Activated CD4-positive, alpha-beta T cell treated with anti-CD3 and anti-CD28 coated beads for 36 hours (primary cell): ENCODE results near the gene DDC. TPM values are rescaled to one million over a fixed set of nuclear protein-coding genes. Genes with fewer than 3 reads are reported as not detected.

Source experiments
- ATAC-seq: fragments of 200-7000 bp; cut with Tn5 transposase; one replicate; pipeline ENCODE4 v1.10.0; 2021; ENCODE audit warnings: mild to moderate bottlenecking, moderate library complexity
- CTCF ChIA-PET: fragments of 350-600 bp; sonication (Branson Sonifier 250); formaldehyde crosslinking; loops from one replicate; lab custom pipeline; 2021; ENCODE audit warnings: antibody characterized with exemption; lab: Charles Lee
- POLR2A ChIA-PET: fragments of 350-600 bp; sonication (Branson Sonifier 250); formaldehyde crosslinking; loops from one replicate; lab custom pipeline; 2021; ENCODE audit warnings: antibody characterized with exemption, inconsistent platforms; lab: Charles Lee
- DNase-seq: peaks from one replicate; pipeline ENCODE4 v3.0.0-alpha.2; 2020
- H3K27ac Mint-ChIP-seq: one replicate; pipeline ENCODE4 v1.8.0; 2021; ENCODE audit warnings: mixed read lengths
- H3K27me3 Mint-ChIP-seq: one replicate; pipeline ENCODE4 v1.8.0; 2021; ENCODE audit warnings: mixed read lengths
- H3K36me3 Mint-ChIP-seq: one replicate; pipeline ENCODE4 v1.8.0; 2021; ENCODE audit warnings: low read depth, mixed read lengths
- H3K4me1 Mint-ChIP-seq: one replicate; pipeline ENCODE4 v1.8.0; 2021; ENCODE audit warnings: mixed read lengths
- H3K4me3 Mint-ChIP-seq: one replicate; pipeline ENCODE4 v1.8.0; 2021; ENCODE audit warnings: mild to moderate bottlenecking, moderate library complexity, mixed read lengths
- H3K9me3 Mint-ChIP-seq: one replicate; pipeline ENCODE4 v1.8.0; 2021; ENCODE audit warnings: low read depth, mixed read lengths
- intact Hi-C, 2 experiments: fragments of 100-400 bp; cut with DNase I in 1 of 2; cut with micrococcal nuclease in 1 of 2; formaldehyde crosslinking; loops; one replicate each; pipeline versions ENCODE4 v1.14.2 to v1.15.1; 2022 to 2024; cut with DNase I, micrococcal nuclease
- total RNA-seq, 2 experiments: library from RNA; stranded (reverse); gene quantifications; one replicate each; pipeline ENCODE4 v1.2.3, GENCODE V29; 2021

DDC gene
- total RNA-seq, 2 experiments from 2014 or later = 0.28 to 0.53 TPM

DNA sequence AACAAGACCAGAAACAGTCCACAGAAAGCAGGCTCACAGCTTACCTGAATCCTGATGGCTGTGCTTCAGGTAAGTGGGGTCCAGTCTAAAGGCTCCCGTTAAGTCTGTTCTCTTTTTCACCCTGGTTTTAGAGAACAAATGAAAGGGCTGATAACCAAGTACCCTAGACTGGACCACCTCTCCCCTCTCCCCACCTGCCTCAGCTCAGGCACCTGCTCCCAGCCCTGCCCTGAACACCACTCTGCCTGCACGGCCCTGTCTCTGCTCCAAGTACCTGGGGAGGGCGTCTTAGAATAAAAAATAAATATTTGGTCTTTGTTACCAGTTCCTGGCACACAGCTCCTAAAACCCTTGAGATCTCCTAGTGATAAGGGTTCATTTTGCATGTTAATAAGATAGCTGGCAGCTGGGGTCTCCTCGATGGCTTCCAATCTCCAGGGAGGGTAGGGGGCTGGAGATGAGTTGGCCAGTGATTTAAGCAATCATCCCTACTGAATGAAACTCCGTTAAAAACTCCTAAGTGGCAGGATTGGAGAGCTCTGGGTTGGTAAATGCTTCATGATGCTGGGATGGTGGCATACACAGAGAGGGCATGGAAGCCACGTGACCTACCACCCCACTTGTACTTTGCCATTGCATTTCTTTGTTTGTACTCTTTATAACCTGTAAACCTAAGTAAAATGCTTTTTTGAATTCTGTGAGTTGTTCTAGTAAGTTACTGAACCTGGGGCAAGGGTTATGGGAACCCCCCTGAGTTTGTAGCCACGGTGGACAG, 85.3 kb downstream of the DDC start:
- H3K27me3 Mint-ChIP-seq = peaks cover 2% of the 10 kb centered on the region
- CTCF ChIA-PET = interaction anchor here (1.3 kb wide), 1 partner anchor 12 kb away, joined by 3 read pairs; no protein-coding TSS in a partner anchor
- DNase-seq = no peak

DNA sequence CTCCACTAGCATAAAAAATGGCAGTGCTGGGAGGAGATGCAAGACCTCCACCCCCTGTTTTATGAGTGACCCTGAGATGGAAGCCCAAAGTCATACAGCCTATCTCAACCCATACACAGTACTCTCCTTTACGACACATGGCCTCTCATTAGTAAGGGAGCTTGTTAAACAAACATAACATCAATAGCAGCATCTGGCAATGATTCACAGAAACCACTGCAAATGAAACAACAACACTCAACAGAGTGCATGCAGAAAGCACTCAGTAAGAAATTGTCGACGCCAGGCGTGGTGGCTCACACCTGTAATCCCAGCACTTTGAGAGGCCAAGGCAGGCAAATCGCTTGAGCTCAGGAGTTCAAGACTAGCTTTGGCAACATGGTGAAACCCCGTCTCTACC, 87.6 kb downstream of the DDC start:
- no peaks in the 10 kb centered on the region for H3K36me3 Mint-ChIP-seq
- H3K4me1 Mint-ChIP-seq = peaks cover 4% of the 10 kb centered on the region
- CTCF ChIA-PET = interaction anchor here (0.6 to 1.8 kb wide), 2 partner anchors 10 to 42 kb away, joined by 4 read pairs; no protein-coding TSS in a partner anchor
- H3K9me3 Mint-ChIP-seq = no peaks in the 10 kb centered on the region
- H3K27me3 Mint-ChIP-seq = peaks cover 2% of the 10 kb centered on the region
- H3K4me3 Mint-ChIP-seq = no peak overlapping the region
- ATAC-seq (no peak), DNase-seq (no peak)
- H3K27ac Mint-ChIP-seq = no peak overlapping the region
- intact Hi-C loops = no loop called here
- POLR2A ChIA-PET = no interaction called here

More for the DNA sequence above, 85.3 kb downstream of the DDC start:
- Mint-ChIP-seq H3K36me3 (no peaks in the 10 kb centered on the region), H3K4me3 (no peak overlapping the region), H3K4me1 (peaks cover under 1% of the 10 kb centered on the region), H3K9me3 (no peaks in the 10 kb centered on the region), H3K27ac (no peak overlapping the region)
- POLR2A ChIA-PET = no interaction called here
- intact Hi-C loops = no loop called here
- no peak for ATAC-seq

DNA sequence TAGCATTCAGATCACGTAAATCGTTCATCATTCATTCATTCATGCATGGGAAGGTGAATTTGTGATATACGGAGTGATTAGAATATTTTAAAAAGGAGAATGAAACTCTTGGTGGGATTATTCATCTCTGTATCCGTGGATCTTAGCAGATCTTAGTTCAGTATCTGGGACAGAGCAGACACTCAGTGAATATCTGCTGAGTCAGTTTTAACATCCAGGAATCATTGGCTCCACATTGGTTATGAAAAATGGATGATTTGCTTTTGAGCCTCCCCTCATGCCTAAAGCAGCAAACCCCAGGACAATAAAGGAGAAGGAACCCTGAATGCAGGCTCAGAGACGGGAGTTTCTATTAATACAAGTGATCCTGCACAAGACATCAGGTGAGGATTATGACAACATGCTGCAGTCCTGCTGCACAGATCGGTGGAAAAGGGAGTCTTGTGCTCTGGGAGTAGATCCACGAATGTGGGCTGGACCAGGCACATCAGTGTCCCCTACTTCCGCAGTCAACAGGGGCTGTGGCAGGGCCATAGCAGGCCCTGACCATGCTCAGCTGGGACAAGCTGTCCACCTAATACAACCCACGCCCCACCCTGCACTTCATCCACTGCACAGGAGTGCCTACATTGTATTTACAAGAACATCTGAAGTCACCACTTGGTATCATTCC, 88.1 kb downstream of the DDC start:
- ChIA-PET CTCF (interaction anchor here (0.5 to 1.8 kb wide), 2 partner anchors 10 to 782 kb away, joined by 3 to 4 read pairs; no protein-coding TSS in a partner anchor), POLR2A (no interaction called here)
- H3K27me3 Mint-ChIP-seq = peaks cover 2% of the 10 kb centered on the region
- no peak overlapping the region for H3K4me3 Mint-ChIP-seq
- intact Hi-C loops = no loop called here
- peaks cover 4% of the 10 kb centered on the region for H3K4me1 Mint-ChIP-seq
- ATAC-seq = no peak
- H3K27ac Mint-ChIP-seq = no peak overlapping the region
- no peaks in the 10 kb centered on the region for H3K9me3 Mint-ChIP-seq
- no peaks in the 10 kb centered on the region for H3K36me3 Mint-ChIP-seq
- no peak for DNase-seq

DNA sequence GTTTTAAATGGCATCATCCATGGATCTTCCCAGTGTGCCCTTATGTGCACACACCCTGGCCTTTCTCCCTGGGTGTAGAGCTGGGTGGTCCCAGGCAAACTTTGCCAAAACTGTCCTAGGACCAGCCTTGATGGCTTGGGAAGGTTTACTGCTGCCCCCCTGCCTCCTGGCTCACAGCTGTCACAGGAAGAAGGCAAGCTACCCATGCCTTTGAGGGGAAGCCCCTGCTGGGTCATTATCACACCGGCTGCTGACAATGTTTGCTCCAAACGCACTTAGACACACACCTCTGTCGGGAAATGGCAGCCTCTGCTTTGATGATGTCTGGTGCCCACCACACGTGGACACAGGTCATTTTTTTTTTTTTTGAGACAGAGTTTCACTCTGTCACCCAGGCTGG, 89.9 kb downstream of the DDC start:
- no peak overlapping the region for H3K27ac Mint-ChIP-seq
- no peaks in the 10 kb centered on the region for H3K9me3 Mint-ChIP-seq
- CTCF ChIA-PET = interaction anchor here (1.2 kb wide), 1 partner anchor 91 kb away, joined by 3 read pairs; no protein-coding TSS in a partner anchor
- no peak overlapping the region for H3K4me3 Mint-ChIP-seq
- peaks cover 2% of the 10 kb centered on the region for H3K27me3 Mint-ChIP-seq
- H3K36me3 Mint-ChIP-seq = no peaks in the 10 kb centered on the region
- H3K4me1 Mint-ChIP-seq = peaks cover 4% of the 10 kb centered on the region
- ATAC-seq (peak; percentile 80), DNase-seq (peak; percentile 39)
- intact Hi-C loops = no loop called here
- POLR2A ChIA-PET = no interaction called here

DNA sequence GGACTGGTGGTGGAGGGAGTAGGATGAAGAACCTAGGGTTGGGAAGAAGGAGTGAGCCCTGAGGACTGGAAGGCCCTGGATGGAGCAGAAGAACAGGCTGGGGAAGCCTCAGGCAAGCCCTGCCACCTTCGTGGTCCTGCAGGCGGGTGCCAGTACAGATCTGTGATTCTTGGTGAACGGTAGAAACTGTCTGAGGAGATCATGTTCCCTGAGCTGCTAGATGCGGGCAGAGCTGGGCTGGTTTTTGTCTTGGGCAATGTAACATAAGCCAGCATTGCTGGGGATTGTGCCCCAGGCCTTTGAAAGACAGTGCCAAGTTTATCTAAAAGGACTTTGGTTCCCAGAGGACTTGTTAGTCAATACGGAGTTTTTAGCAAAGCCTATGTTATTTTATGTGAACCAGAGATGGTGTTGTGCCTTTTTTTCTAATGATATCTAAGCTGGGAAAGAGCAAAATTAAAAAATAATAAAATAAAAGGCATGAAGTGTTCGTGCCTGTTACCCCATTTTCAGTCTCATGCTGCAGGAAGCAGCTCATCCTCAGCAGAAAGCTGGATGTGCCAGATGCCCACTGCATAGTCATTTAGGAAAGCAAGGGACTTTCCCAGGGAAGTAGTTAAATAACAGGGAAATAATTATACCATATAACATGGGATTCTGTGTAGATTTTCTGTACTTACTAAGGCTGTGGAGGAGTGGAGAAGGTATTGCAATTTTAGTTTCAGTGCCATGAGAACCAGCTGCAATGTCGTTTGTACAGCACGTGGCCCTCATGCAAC, 90.6 kb downstream of the DDC start:
- no peak overlapping the region for H3K27ac Mint-ChIP-seq
- H3K27me3 Mint-ChIP-seq = peaks cover 2% of the 10 kb centered on the region
- H3K4me3 Mint-ChIP-seq = no peak overlapping the region
- CTCF ChIA-PET = interaction anchor here (0.6 to 1.2 kb wide), 4 partner anchors 36 to 92 kb away, joined by 3 to 4 read pairs (median 3); no protein-coding TSS in a partner anchor
- no peaks in the 10 kb centered on the region for H3K36me3 Mint-ChIP-seq
- H3K4me1 Mint-ChIP-seq = peaks cover 4% of the 10 kb centered on the region
- POLR2A ChIA-PET = no interaction called here
- intact Hi-C loops = no loop called here
- H3K9me3 Mint-ChIP-seq = no peaks in the 10 kb centered on the region
- DNase-seq (no peak), ATAC-seq (no peak)

DNA sequence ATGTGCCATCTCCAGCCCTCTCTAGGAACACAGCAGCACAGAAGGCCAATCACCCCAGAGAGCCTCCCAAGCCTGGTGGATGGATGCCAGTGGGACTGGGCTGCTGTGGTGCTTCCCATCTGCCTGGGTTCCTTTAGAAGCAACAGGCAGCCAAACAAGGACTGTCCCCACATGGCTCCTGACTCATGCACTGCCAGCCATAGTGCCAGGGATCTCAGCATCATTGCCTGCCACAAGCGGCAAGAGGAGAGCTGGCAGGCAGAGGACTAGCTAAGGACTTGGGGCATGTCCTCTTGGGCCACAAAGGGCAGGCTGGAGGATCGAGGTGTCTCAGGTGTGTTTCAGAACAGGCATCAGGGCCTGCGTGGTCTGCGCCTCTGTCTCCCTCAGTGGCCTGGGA, 91.7 kb downstream of the DDC start:
- no peak for DNase-seq
- POLR2A ChIA-PET = interaction anchor here (0.6 kb wide), 2 partner anchors 11 to 42 kb away, joined by 3 to 5 read pairs; no protein-coding TSS in a partner anchor
- CTCF ChIA-PET = no interaction called here

DNA sequence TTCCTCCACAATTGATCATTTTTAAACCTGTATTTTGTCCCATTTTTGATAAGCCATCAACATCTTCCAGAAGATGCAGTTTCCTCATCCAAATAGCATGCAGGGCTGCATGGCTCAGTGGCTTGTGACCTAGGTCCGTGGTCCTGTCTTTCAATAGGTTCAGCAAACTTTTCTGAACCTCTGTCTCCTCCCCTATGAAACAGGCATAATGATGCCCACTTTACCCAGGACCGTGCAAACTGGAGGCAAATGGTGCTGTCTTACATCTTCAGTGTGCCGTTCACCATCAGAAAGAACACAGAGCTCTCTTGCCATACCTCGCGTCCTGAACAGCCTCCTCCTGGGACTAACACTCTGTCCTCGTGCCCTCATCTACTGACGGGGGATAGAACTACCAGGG, 92.8 kb downstream of the DDC start:
- Mint-ChIP-seq H3K36me3 (no peaks in the 10 kb centered on the region), H3K27me3 (peaks cover 3% of the 10 kb centered on the region), H3K27ac (no peak overlapping the region), H3K4me3 (no peak overlapping the region), H3K4me1 (peaks cover 16% of the 10 kb centered on the region), H3K9me3 (no peaks in the 10 kb centered on the region)
- POLR2A ChIA-PET = no interaction called here
- intact Hi-C loops = no loop called here
- CTCF ChIA-PET = no interaction called here
- ATAC-seq (no peak), DNase-seq (no peak)

More for the DNA sequence above, 91.7 kb downstream of the DDC start:
- Mint-ChIP-seq H3K9me3 (no peaks in the 10 kb centered on the region), H3K4me3 (no peak overlapping the region), H3K36me3 (no peaks in the 10 kb centered on the region), H3K27me3 (peaks cover 2% of the 10 kb centered on the region), H3K27ac (no peak overlapping the region), H3K4me1 (peaks cover 4% of the 10 kb centered on the region)
- intact Hi-C loops = no loop called here
- ATAC-seq = no peak

DNA sequence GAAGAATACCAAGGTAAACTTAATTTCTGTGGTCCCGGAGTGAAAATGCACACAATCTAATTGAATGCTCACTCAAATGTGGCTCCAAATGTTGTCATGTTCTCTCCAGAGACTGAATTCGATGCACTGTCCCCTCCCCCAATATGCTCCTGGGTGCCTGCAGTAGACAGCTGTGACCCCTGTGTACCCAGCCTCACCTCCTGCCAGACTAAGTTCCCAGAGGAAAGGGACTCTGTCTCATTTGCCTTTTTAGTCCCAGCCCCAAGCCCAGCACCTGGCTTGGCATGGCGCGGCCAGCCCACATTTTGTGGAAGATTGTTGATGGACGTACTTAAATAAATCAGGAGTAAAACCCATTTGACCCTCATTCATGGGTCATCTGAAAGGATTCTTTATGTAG, 93.2 kb downstream of the DDC start:
- Mint-ChIP-seq H3K27me3 (peaks cover 5% of the 10 kb centered on the region), H3K27ac (no peak overlapping the region), H3K9me3 (no peaks in the 10 kb centered on the region), H3K36me3 (no peaks in the 10 kb centered on the region), H3K4me3 (no peak overlapping the region), H3K4me1 (peaks cover 18% of the 10 kb centered on the region)
- ChIA-PET CTCF (interaction anchor here (1.1 to 1.3 kb wide), 2 partner anchors 15 to 162 kb away, joined by 3 to 5 read pairs; no protein-coding TSS in a partner anchor), POLR2A (no interaction called here)
- intact Hi-C loops = no loop called here
- no peak for DNase-seq
- ATAC-seq = no peak

DNA sequence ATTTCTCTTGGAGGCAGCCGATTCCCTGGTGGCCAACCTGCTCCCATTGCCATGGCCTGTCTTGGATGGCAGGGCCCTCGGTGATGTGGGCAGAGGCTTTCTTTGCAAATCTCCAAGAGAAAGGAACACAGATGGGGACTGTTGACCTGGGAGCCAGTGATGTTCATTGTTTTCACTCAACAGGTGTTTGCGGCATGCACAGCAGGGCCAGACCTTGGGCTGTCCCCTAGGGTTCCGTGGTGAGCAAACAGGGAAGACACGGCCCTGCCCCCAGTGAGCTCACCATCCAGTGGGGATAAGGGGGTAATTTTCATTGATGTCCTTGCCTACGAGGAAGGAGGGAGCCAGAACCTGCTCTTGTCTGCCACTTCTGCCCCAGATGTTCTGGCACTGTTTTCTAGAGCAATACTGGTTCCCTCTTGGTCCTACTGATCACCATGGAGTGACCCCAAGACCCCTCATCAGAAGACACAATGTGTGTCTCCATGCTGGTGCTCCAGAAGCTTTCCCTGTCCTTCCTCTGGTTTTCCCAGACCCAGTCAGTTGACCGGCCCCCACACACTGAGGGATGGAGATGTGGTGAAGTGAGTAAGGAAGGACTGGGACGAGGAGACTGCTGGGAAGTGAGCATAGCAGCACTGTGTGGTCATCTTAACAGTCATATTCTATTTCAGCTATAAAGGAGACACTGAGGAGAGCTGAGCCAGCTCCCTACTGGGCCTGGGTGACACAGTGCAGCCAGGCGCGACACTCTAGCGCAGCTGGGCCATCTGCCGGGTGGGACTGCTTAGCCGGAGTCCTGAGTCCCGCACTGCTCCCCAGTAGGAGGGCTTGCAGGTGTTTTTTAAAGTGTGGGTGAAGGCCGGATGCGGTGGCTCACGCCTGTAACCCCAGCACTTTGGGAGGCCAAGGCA, 94.7 kb downstream of the DDC start:
- no peak overlapping the region for H3K27ac Mint-ChIP-seq
- ATAC-seq (no peak), DNase-seq (no peak)
- H3K27me3 Mint-ChIP-seq = peaks cover 5% of the 10 kb centered on the region
- no peak overlapping the region for H3K4me3 Mint-ChIP-seq
- H3K9me3 Mint-ChIP-seq = no peaks in the 10 kb centered on the region
- POLR2A ChIA-PET = no interaction called here
- peaks cover 18% of the 10 kb centered on the region for H3K4me1 Mint-ChIP-seq
- CTCF ChIA-PET = interaction anchor here (0.8 to 1.6 kb wide), 5 partner anchors 13 to 651 kb away, joined by 3 to 5 read pairs (median 3); no protein-coding TSS in a partner anchor
- intact Hi-C loops = no loop called here
- H3K36me3 Mint-ChIP-seq = no peaks in the 10 kb centered on the region

DNA sequence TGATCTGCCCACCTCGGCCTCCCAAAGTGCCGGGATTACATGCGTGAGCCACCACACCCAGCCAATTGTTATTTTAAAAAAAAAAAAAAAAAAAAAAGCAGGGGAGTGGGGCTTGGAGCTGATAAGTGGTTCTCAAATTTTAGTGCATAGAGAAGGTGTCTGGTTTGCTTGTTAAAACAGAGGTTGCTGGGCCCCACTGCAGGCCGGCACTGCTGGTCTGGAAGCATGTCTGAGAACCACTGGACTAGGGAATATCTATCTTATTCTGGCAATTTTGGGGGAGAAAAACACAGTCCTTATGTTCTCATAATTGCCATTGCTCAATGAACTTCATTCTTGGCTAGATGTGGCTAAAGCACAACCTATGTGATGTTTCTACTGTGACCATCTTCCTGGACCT, 96.0 kb downstream of the DDC start:
- no peak for ATAC-seq
- POLR2A ChIA-PET = no interaction called here
- CTCF ChIA-PET = interaction anchor here (0.6 to 3.3 kb wide), 13 partner anchors 16 to 692 kb away, joined by 3 to 56 read pairs (median 7); partner anchors contain the start of gene ZPBP
- Mint-ChIP-seq H3K4me1 (peaks cover 13% of the 10 kb centered on the region), H3K27ac (no peak overlapping the region), H3K27me3 (peaks cover 5% of the 10 kb centered on the region), H3K9me3 (no peaks in the 10 kb centered on the region), H3K4me3 (no peak overlapping the region), H3K36me3 (no peaks in the 10 kb centered on the region)
- intact Hi-C loops = loop anchor here (2.0 to 5.0 kb wide), 2 partner anchors 143 to 376 kb away; partner anchors contain the start of gene ZPBP (in 1 of the 2)
- no peak for DNase-seq
